Measurements from ENCODE around the gene SORL1.
A peak's percentile ranks its signal among the peaks of the same experiment; 100 is the strongest.

Gene SORL1

DNA sequence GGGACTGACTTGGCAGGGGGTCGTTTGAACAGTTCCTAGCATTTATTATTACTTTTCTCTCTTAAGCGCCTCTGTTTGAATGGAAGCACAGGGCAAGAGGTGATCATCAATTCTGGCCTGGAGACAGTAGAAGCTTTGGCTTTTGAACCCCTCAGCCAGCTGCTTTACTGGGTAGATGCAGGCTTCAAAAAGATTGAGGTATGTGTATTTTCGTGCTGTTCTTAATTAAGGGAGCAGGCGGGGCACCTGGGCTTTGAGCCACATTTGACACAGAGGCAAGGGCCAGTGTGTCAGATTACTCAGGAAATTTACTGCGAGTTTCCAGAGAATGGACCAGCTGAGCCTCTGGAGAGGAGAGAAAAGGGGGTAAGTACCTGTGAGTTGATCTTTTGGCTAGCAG lies 103.0 kb downstream of the SORL1 start:
- peaks cover 36% of the 10 kb centered on the region for H3K4me1 ChIP-seq (ENCODE audit: insufficient read depth, low read length)
- ATAC-seq (ENCODE audit: insufficient read depth, low read depth) (no peak), DNase-seq (no peak)
- H2AFZ ChIP-seq (ENCODE audit: low read depth, low read length): no peak overlapping the region
- peaks cover 79% of the 10 kb centered on the region for H3K36me3 ChIP-seq (ENCODE audit: insufficient read depth, low read length)
- TF ChIP-seq EZH2 (IDR thresholded peaks at IDR 0.05; ENCODE audit: borderline replicate concordance, low read depth, low read length, severe bottlenecking) (no peak), CTCF (IDR thresholded peaks at IDR 0.05; ENCODE audit: borderline replicate concordance, extremely low read depth, low read length, poor library complexity, severe bottlenecking) (no peak)
- H3K27ac ChIP-seq (ENCODE audit: low read length): no peak overlapping the region
- H3K27me3 ChIP-seq (ENCODE audit: insufficient read depth, low read length, poor library complexity): no peaks in the 10 kb centered on the region
- H4K20me1 ChIP-seq (ENCODE audit: insufficient read depth, low read length): no peaks in the 10 kb centered on the region
- H3K4me3 ChIP-seq (ENCODE audit: low read depth in 1 of 2, low read length in 2 of 2): no peak overlapping the region
- no peak overlapping the region for H3K4me2 ChIP-seq (ENCODE audit: insufficient read depth, low read length)
- H3K79me2 ChIP-seq (ENCODE audit: insufficient read depth, low read length): no peaks in the 10 kb centered on the region
- H3K9ac ChIP-seq (ENCODE audit: low read depth, low read length): no peak overlapping the region
- H3K9me3 ChIP-seq (ENCODE audit: insufficient read depth, low read length, severe bottlenecking): no peaks in the 10 kb centered on the region

- Histone ChIP-seq H3K4me2 (ENCODE audit: insufficient read depth, low read length) (peak overlapping the region; percentile 14; the same call in 1 of the 2 replicates), H3K79me2 (ENCODE audit: insufficient read depth, low read length) (no peaks in the 10 kb centered on the region), H2AFZ (ENCODE audit: low read depth, low read length) (no peak overlapping the region), H3K4me1 (ENCODE audit: insufficient read depth, low read length) (peaks cover 36% of the 10 kb centered on the region), H3K27me3 (ENCODE audit: insufficient read depth, low read length, poor library complexity) (no peaks in the 10 kb centered on the region), H4K20me1 (ENCODE audit: insufficient read depth, low read length) (no peaks in the 10 kb centered on the region), H3K36me3 (ENCODE audit: insufficient read depth, low read length) (peaks cover 84% of the 10 kb centered on the region), H3K9ac (ENCODE audit: low read depth, low read length) (peak overlapping the region; percentile 16; the same call in 1 of the 2 replicates), H3K9me3 (ENCODE audit: insufficient read depth, low read length, severe bottlenecking) (no peaks in the 10 kb centered on the region), H3K27ac (ENCODE audit: low read length) (peak overlapping the region; percentile 78), H3K4me3 (ENCODE audit: low read depth in 1 of 2, low read length in 2 of 2) (no peak overlapping the region)
- DNase-seq: no peak
- TF ChIP-seq EZH2 (IDR thresholded peaks at IDR 0.05; ENCODE audit: borderline replicate concordance, low read depth, low read length, severe bottlenecking): no peak
- no peak for TF ChIP-seq CTCF (IDR thresholded peaks at IDR 0.05; ENCODE audit: borderline replicate concordance, extremely low read depth, low read length, poor library complexity, severe bottlenecking)
- no peak; the same call in 1 of the 3 replicates for ATAC-seq (ENCODE audit: insufficient read depth, low read depth)
Observed at GRCh38 chr11:121556937-121557336, 104.8 kb downstream of the SORL1 start.

- H3K9ac ChIP-seq (ENCODE audit: low read depth, low read length): peak overlapping the region; percentile 39; the same call in 1 of the 2 replicates
- H3K27me3 ChIP-seq (ENCODE audit: insufficient read depth, low read length, poor library complexity): no peaks in the 10 kb centered on the region
- H3K9me3 ChIP-seq (ENCODE audit: insufficient read depth, low read length, severe bottlenecking): no peaks in the 10 kb centered on the region
- ATAC-seq (ENCODE audit: insufficient read depth, low read depth) (peak; percentile 94), DNase-seq (peak; percentile 55)
- no peaks in the 10 kb centered on the region for H4K20me1 ChIP-seq (ENCODE audit: insufficient read depth, low read length)
- peaks cover 85% of the 10 kb centered on the region for H3K36me3 ChIP-seq (ENCODE audit: insufficient read depth, low read length)
- H2AFZ ChIP-seq (ENCODE audit: low read depth, low read length): no peak overlapping the region
- peaks cover 36% of the 10 kb centered on the region for H3K4me1 ChIP-seq (ENCODE audit: insufficient read depth, low read length)
- no peak overlapping the region for H3K4me3 ChIP-seq (ENCODE audit: low read depth in 1 of 2, low read length in 2 of 2)
- no peaks in the 10 kb centered on the region for H3K79me2 ChIP-seq (ENCODE audit: insufficient read depth, low read length)
- H3K4me2 ChIP-seq (ENCODE audit: insufficient read depth, low read length): peak overlapping the region; percentile 14; the same call in 1 of the 2 replicates
- peak overlapping the region; percentile 78 for H3K27ac ChIP-seq (ENCODE audit: low read length)
- TF ChIP-seq CTCF (IDR thresholded peaks at IDR 0.05; ENCODE audit: borderline replicate concordance, extremely low read depth, low read length, poor library complexity, severe bottlenecking) (no peak), EZH2 (IDR thresholded peaks at IDR 0.05; ENCODE audit: borderline replicate concordance, low read depth, low read length, severe bottlenecking) (no peak)
Observed at GRCh38 chr11:121557348-121557747, 105.2 kb downstream of the SORL1 start.
